Stomach (tissue), 4 donors: Measurements from ENCODE around the gene IRF6.

Source experiments
- CTCF ChIP-seq, 7 experiments: fragments of 450-650 bp in 4 of 7; fragments of 200-600 bp in 3 of 7; sonication (generic) in 3 of 7; IDR thresholded peaks; one replicate each; pipeline ENCODE4 v1.5.1; 2016 to 2019; ENCODE audit warnings: antibody characterized with exemption in 7 of 7, control low read depth in 2 of 7, mild to moderate bottlenecking in 1 of 7
- POLR2A ChIP-seq, 4 donors: fragments of 450-650 bp; IDR thresholded peaks; one replicate each; pipeline ENCODE4 v1.6.1; 2016; ENCODE audit warnings: antibody characterized with exemption in 4 of 4, control low read depth in 2 of 4, mild to moderate bottlenecking in 1 of 4, moderate library complexity in 1 of 4

- TF ChIP-seq CTCF (IDR thresholded peaks at IDR 0.05) (no peak), POLR2A (IDR thresholded peaks at IDR 0.05) (no peak)
These were observed 29.9 kb upstream of the IRF6 start for GRCh38 chr1:209835782-209836298.
